Thoracic aorta (tissue), 2 donors: ENCODE measurements around the gene FMNL3. TPM values are rescaled to one million over a fixed set of nuclear protein-coding genes. Genes with fewer than 3 reads are reported as not detected.

Source experiments
- ATAC-seq: fragments of 150-250 bp; one replicate; pipeline ENCODE4 v1.8.0; 2017; ENCODE audit warnings: low read depth; ENCODE audit not compliant: insufficient number of reproducible peaks, low FRiP score
- DNase-seq: peaks from one replicate; pipeline ENCODE4 v3.0.0-alpha.2; 2020; ENCODE audit warnings: low spot score
- H3K27ac ChIP-seq, 2 donors: fragments of 200-600 bp; sonication (generic); 1 replicate in 1 of 2; 2 replicates in 1 of 2; pipeline ENCODE4 v1.5.1; 2016; ENCODE audit warnings: mild to moderate bottlenecking in 2 of 2, moderate library complexity in 2 of 2
- H3K27me3 ChIP-seq: fragments of 200-600 bp; sonication (generic); replicated peaks from 2 replicates; pipeline ENCODE4 v1.6.0; 2016; ENCODE audit warnings: mild to moderate bottlenecking; ENCODE audit not compliant: insufficient read depth
- H3K36me3 ChIP-seq: fragments of 200-600 bp; sonication (generic); one replicate; pipeline ENCODE4 v1.5.1; 2016
- H3K4me1 ChIP-seq, 2 donors: fragments of 200-600 bp; sonication (generic); 1 replicate in 1 of 2; 2 replicates in 1 of 2; pipeline versions ENCODE4 v1.5.1 to v1.6.0; 2016; ENCODE audit warnings: low read depth in 2 of 2, mild to moderate bottlenecking in 1 of 2; ENCODE audit not compliant: control insufficient read depth in 1 of 2
- H3K4me3 ChIP-seq: fragments of 200-600 bp; sonication (generic); 2 replicates; pipeline ENCODE4 v1.5.1; 2016; ENCODE audit warnings: mild to moderate bottlenecking
- H3K9me3 ChIP-seq: fragments of 200-600 bp; sonication (generic); 2 replicates; pipeline ENCODE4 v1.5.1; 2016
- CTCF ChIP-seq: fragments of 200-600 bp; sonication (generic); IDR thresholded peaks from one replicate; pipeline ENCODE4 v1.5.1; 2019; ENCODE audit warnings: antibody characterized with exemption
- total RNA-seq, 2 donors: library from RNA; depleted of rRNA; stranded (reverse); fragments of >200 nt; gene quantifications; one replicate each; pipeline versions ENCODE4 v1.1.0 to v1.2.3, GENCODE V29; 2016

Gene FMNL3
- total RNA-seq, 2 donors from 2014 or later = 26.7 to 37.4 TPM

GRCh38 chr12:49672301-49673217 lies 34.6 kb downstream of the FMNL3 start:
- peak overlapping the region; percentile 21 for H3K4me3 ChIP-seq
- H3K9me3 ChIP-seq = no peaks in the 10 kb centered on the region
- H3K36me3 ChIP-seq = no peaks in the 10 kb centered on the region
- no peaks in the 10 kb centered on the region for H3K27me3 ChIP-seq
- DNase-seq (no peak), ATAC-seq (no peak)
- H3K27ac ChIP-seq = peak overlapping the region; percentile 89 to 91
- no peak for TF ChIP-seq CTCF
- peaks cover 39 to 53% of the 10 kb centered on the region in 2 donors for H3K4me1 ChIP-seq

- no peaks in the 10 kb centered on the region for H3K27me3 ChIP-seq
- H3K4me3 ChIP-seq = no peak overlapping the region
- TF ChIP-seq CTCF = no peak
- H3K4me1 ChIP-seq = peaks cover 39 to 53% of the 10 kb centered on the region in 2 donors
- ATAC-seq = no peak
- H3K27ac ChIP-seq = peak overlapping the region; percentile 89 to 91
- no peak for DNase-seq
- no peaks in the 10 kb centered on the region for H3K36me3 ChIP-seq
- no peaks in the 10 kb centered on the region for H3K9me3 ChIP-seq
Observed at GRCh38 chr12:49671031-49671765, 36.0 kb downstream of the FMNL3 start.

- Histone ChIP-seq H3K9me3 (no peaks in the 10 kb centered on the region), H3K4me1 (peaks cover 39 to 61% of the 10 kb centered on the region in 2 donors), H3K27me3 (no peaks in the 10 kb centered on the region), H3K27ac (peak overlapping the region in 1 of 2 donors; percentile 89), H3K4me3 (no peak overlapping the region), H3K36me3 (no peaks in the 10 kb centered on the region)
- no peak for TF ChIP-seq CTCF
- DNase-seq (no peak), ATAC-seq (no peak)
Observed at GRCh38 chr12:49669796-49670195, 37.4 kb downstream of the FMNL3 start.

GRCh38 chr12:49667325-49668090 lies 39.7 kb downstream of the FMNL3 start:
- Histone ChIP-seq H3K9me3 (no peaks in the 10 kb centered on the region), H3K4me3 (no peak overlapping the region), H3K27ac (no peak overlapping the region), H3K27me3 (no peaks in the 10 kb centered on the region), H3K36me3 (no peaks in the 10 kb centered on the region), H3K4me1 (peaks cover 37 to 61% of the 10 kb centered on the region in 2 donors)
- DNase-seq (no peak), ATAC-seq (no peak)
- no peak for TF ChIP-seq CTCF
